AG04450 (cell line): Measurements from ENCODE around the gene CBFA2T2. TPM values are rescaled to one million over a fixed set of nuclear protein-coding genes. Genes with fewer than 3 reads are reported as not detected.
A peak's percentile ranks its signal among the peaks of the same experiment; 100 is the strongest.
"Not testable (repeated sequence)": the region's sequence is repeated elsewhere in the genome, so short reads cannot be mapped to it uniquely, and the experiment has no call there.

Experiments
- CTCF ChIA-PET: fragments of 300-600, 350-600 bp; formaldehyde crosslinking; extraction: SDS; loops from one replicate; lab custom pipeline; 2022; ENCODE audit warnings: antibody characterized with exemption, inconsistent platforms; lab: Charles Lee
- POLR2A ChIA-PET: fragments of 350-600 bp; formaldehyde crosslinking; extraction: SDS; loops from one replicate; lab custom pipeline; 2021; ENCODE audit warnings: antibody characterized with exemption, inconsistent platforms; lab: Yijun Ruan, JAX
- DNase-seq: peaks from one replicate; pipeline ENCODE4 v3.0.0-alpha.2; 2011; ENCODE audit warnings: low read depth, low spot score
- H3K27ac ChIP-seq: one replicate; pipeline ENCODE4 v1.5.1; 2012; ENCODE audit warnings: low read depth, low read length, control low read depth
- H3K27me3 ChIP-seq: one replicate; pipeline ENCODE4 v1.6.0; 2012; ENCODE audit warnings: low read length; ENCODE audit not compliant: control insufficient read depth, insufficient read depth
- H3K4me3 ChIP-seq: 2 replicates; pipeline ENCODE4 v1.5.1; 2011; ENCODE audit warnings: mild to moderate bottlenecking, low read depth, low read length, control low read depth
- H3K9me3 ChIP-seq: 2 replicates; pipeline ENCODE4 v1.5.1; 2012; ENCODE audit warnings: low read length; ENCODE audit not compliant: control insufficient read depth, insufficient read depth
- polyA minus RNA-seq: library from RNA; depleted of rRNA, polyadenylated mRNA; stranded (reverse); fragments of >200 nt; gene quantifications from 2 replicates; pipeline ENCODE4 v1.2.3, GENCODE V29; 2011; rRNA and poly(A)+ RNA removed
- polyA plus RNA-seq: library from polyadenylated mRNA; depleted of rRNA; stranded (reverse); fragments of >200 nt; gene quantifications from 2 replicates; pipeline ENCODE4 v1.2.3, GENCODE V29; 2011; rRNA removed
- TF ChIP-seq, protein P1 (sequence below): IDR thresholded peaks from 2 replicates; pipeline ENCODE4 v1.5.1; 2011; ENCODE audit warnings: low read depth, low read length, control low read depth, inconsistent platforms

The CBFA2T2 gene
- polyA plus RNA-seq (10.2 and 11.3 TPM in 2 replicates), polyA minus RNA-seq (15.8 and 16.7 TPM in 2 replicates)

DNA sequence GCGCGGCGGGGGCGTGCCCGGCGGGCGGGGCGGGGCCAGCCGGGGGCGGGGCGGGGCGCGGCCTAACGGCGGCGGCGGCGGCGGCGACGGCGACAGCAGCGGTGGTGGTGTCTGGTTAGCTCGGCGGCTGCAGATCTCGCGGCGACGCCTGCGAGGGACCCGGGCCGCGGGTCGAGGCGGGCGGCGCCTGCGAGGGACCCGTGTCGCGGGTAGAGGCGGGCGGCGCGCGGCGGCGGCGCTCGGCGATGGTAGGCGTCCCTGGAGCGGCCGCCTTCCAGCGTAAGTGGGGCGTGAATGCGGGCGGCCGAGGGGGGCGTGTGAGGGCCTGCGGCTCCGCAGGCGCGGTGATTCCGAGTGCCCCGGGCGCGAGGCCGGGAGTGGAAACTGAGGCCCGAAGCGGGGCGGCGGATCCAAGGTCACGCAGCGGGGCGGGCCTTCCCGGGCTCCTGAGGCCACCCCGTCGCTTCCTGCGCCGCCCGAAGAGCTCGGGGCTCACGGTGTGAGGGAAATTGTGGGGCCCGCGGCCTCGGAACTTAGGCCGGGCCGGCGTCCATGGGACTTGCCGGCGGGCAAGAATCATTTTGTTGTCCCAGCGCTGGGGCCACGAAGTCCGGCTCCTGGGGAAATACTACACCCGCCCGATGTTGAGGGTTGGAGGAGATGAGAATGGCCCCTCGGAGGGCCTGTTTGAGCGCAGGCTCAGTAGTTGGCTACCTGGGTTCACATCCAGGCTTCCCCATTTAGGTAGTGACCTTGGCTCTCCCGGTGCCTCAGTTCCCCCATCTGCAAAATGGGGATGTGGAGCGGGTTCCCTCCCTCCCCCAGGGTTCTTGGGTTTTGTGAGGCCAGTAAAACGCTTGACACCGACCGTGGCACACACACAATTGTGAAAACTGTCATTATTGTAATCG lies at the start of gene CBFA2T2:
Gene CBFA2T2 (plus strand): TSS at position 74 of the 911 bp plus-strand sequence. CDS start 172 bp downstream, at position 246.
- TF ChIP-seq, protein P1, sequence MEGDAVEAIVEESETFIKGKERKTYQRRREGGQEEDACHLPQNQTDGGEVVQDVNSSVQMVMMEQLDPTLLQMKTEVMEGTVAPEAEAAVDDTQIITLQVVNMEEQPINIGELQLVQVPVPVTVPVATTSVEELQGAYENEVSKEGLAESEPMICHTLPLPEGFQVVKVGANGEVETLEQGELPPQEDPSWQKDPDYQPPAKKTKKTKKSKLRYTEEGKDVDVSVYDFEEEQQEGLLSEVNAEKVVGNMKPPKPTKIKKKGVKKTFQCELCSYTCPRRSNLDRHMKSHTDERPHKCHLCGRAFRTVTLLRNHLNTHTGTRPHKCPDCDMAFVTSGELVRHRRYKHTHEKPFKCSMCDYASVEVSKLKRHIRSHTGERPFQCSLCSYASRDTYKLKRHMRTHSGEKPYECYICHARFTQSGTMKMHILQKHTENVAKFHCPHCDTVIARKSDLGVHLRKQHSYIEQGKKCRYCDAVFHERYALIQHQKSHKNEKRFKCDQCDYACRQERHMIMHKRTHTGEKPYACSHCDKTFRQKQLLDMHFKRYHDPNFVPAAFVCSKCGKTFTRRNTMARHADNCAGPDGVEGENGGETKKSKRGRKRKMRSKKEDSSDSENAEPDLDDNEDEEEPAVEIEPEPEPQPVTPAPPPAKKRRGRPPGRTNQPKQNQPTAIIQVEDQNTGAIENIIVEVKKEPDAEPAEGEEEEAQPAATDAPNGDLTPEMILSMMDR, result no peak
- H3K27ac ChIP-seq, result peak within 1 kb of the TSS; percentile 89
- POLR2A ChIA-PET, result interaction anchor here (0.6 to 1.7 kb wide), 11 partner anchors 14 to 772 kb away, joined by 3 to 10 read pairs (median 3); partner anchors contain the start of genes ACTL10 and SNTA1

DNA sequence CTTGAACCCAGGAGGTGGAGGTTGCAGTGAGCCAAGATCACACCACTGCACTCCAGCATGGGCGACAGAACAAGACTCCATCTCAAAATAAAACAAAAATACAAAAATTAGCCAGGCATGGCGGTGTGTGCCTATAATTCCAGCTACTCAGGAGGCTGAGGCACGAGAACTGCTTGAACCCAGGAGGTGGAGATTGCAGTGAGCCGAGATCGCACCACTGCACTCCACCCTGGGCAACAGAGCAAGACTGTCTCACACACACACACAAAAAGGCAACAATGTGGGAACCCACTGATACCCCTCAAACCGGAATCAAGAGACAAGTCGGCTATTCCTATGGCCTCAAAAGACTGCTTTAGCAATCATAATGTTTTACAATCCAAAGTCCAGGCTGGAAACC lies 49.3 kb upstream of the CBFA2T2 start:
- DNase-seq, H3K27me3 ChIP-seq, H3K27ac ChIP-seq, POLR2A ChIA-PET, H3K9me3 ChIP-seq, H3K4me3 ChIP-seq, CTCF ChIA-PET: not testable (repeated sequence)

More for the DNA sequence above, at the start of gene CBFA2T2:
- Histone ChIP-seq H3K27me3 (no peaks in the 10 kb centered on the region), H3K4me3 (peak within 1 kb of the TSS; percentile 84), H3K9me3 (no peaks in the 10 kb centered on the region)
- DNase-seq, result peak; percentile 18
- CTCF ChIA-PET, result interaction anchor here (0.6 to 1.5 kb wide), 3 partner anchors 16 to 763 kb away, joined by 3 to 4 read pairs (median 3); no protein-coding TSS in a partner anchor

DNA sequence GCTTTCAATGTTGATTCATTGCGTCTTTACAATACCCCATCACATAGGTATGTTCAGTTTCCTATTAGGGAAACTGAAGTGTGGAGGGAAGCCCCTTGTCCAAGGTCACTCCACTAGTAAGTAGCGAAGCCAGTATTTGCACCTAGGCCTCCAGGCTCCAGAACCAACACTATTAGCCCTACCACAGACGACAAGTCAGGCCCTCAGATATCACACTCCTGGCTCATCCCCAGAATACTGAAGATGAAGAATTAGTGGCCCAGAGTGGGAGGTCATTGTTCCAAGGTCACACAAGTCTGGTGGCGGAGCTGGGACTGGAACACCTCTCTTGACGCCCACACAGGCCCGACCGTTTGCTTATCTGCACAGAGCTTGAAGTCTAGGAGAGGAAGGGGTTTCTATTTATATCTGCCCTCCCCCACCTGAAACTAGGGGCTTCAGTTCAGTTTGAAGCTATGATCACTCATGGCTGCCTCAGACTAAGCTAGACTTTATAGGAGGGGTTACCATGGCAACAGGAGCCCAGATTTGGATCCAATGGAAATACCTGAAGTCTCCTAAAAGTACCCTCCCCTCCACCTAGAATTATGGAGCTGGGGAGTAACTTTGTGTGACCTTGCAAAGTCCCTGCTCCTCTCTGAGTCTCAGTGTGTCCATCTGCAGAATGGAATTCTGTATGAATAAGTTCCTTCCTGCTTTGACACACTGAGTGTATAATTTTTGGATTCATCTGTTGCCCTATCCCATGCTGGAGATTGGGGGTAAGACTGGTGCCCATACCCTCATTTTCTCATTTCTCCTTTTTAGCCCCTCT lies 48.5 kb upstream of the CBFA2T2 start:
- Histone ChIP-seq H3K27ac (no peak overlapping the region), H3K4me3 (no peak overlapping the region), H3K9me3 (no peaks in the 10 kb centered on the region), H3K27me3 (peaks cover 2% of the 10 kb centered on the region)
- TF ChIP-seq, protein P1, result no peak
- ChIA-PET CTCF (no interaction called here), POLR2A (no interaction called here)
- DNase-seq, result no peak

DNA sequence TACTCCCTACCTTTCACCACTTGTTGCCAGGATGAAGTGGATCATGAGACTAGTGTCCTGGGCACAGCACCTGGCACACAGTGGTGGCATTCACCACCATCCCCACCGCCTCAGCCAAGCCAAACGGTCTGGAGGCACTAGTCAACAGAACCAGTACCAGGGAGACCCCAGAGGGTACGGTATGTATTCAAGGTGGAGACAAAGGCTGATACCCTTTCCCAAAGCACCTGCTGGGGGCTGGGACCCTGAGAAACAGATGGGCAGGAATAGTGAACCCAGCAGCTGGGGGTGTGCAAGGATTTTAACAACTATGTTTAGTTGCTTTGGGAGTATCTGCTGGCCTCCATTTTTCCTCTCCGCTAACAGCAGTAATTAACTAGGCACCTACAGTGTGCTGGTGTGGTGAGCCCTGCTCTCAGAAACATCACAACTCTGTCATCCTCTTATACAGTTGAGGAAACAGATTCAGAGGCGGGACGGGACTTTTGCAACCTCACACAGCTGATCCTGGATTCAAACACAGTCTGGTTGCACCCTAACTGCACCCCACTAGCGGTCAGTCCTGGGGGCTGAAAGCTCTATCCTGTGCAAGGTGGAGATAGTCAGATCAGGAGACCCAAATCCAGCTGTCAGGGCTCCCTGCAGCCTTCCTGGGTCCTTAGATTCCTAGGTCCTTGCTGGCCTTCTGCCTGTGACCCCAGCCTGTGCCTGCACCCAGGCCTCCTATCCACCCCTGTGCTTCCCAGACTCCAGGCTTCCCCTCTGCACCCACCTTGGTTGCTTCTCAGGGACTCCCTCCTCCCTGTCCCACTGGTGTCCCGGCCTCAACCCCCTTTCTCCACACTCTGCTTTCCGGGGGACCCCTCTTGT lies 47.5 kb upstream of the CBFA2T2 start:
- Histone ChIP-seq H3K27ac (no peak overlapping the region), H3K9me3 (no peaks in the 10 kb centered on the region), H3K4me3 (peak overlapping the region; percentile 79), H3K27me3 (peaks cover 2% of the 10 kb centered on the region)
- DNase-seq, result no peak
- TF ChIP-seq, protein P1, result no peak
- ChIA-PET POLR2A (no interaction called here), CTCF (interaction anchor here (1.1 kb wide), 1 partner anchor 15 kb away, joined by 3 read pairs; no protein-coding TSS in a partner anchor)
